ENCODE measurements around the gene AEBP2.

- no peak for TF ChIP-seq CTCF (IDR thresholded peaks at IDR 0.05)
- no peak for TF ChIP-seq POLR2A (IDR thresholded peaks at IDR 0.05)
These were observed 108.0 kb downstream of the AEBP2 start for GRCh38 chr12:19547271-19547671.
